ENCODE data around the gene RAB5B. TPM values are rescaled to one million over a fixed set of nuclear protein-coding genes. Genes with fewer than 3 reads are reported as not detected.

The RAB5B gene
- total RNA-seq, 3 donors from 2014 or later: 131 to 179 (median 173) TPM

DNA sequence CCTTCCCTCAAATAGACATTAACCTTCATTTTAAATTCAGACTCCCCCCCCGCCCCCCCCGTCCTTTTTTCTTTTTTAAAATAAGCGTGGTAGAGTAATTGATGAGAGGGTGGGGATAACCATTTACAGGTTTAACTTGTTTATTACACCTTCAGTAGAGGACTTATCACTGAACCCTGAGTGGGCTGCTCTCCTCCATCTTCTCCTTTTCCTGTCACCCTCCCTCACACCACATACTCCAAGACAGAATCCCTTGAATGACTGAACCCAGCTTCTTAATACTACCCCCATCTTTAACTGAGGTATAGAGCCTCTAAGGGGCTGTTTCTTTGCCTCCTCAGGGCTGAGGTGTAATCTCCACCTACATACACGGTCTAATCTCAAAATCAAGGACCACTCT lies 43.3 kb downstream of the RAB5B start:
- Histone ChIP-seq H3K4me1 (ENCODE audit: low read depth) (peaks cover 18% of the 10 kb centered on the region), H3K9me3 (no peaks in the 10 kb centered on the region), H3K36me3 (ENCODE audit: low read depth) (no peaks in the 10 kb centered on the region), H3K4me3 (no peak overlapping the region)
- TF ChIP-seq, protein P1, sequence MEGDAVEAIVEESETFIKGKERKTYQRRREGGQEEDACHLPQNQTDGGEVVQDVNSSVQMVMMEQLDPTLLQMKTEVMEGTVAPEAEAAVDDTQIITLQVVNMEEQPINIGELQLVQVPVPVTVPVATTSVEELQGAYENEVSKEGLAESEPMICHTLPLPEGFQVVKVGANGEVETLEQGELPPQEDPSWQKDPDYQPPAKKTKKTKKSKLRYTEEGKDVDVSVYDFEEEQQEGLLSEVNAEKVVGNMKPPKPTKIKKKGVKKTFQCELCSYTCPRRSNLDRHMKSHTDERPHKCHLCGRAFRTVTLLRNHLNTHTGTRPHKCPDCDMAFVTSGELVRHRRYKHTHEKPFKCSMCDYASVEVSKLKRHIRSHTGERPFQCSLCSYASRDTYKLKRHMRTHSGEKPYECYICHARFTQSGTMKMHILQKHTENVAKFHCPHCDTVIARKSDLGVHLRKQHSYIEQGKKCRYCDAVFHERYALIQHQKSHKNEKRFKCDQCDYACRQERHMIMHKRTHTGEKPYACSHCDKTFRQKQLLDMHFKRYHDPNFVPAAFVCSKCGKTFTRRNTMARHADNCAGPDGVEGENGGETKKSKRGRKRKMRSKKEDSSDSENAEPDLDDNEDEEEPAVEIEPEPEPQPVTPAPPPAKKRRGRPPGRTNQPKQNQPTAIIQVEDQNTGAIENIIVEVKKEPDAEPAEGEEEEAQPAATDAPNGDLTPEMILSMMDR (IDR thresholded peaks at IDR 0.05): no peak
- intact Hi-C loops (cut with DNase I, micrococcal nuclease): no loop called here
- DNase-seq (no peak), ATAC-seq (no peak)

DNA sequence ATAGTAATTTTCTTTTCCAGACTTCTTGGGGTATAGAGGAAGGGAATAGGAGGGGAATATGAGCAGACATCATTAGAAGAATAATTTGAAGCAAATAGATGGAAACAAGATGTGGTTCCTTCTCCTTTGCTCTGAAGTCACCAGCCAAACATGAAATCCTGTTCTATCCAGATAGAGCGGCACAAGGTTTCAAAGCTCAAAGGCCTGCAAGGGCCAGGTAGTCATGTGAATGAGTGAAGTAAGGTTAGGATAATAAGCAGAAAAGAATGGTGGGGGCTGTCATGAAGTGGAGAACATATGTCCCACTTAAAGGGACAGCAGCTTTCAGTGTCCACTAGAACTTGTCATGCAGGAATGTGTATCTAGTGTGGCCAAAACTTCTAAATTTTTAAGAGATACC lies 44.5 kb downstream of the RAB5B start:
- DNase-seq: no peak
- H3K36me3 ChIP-seq (ENCODE audit: low read depth): no peaks in the 10 kb centered on the region
- H3K4me3 ChIP-seq: no peak overlapping the region
- TF ChIP-seq, protein P1 (IDR thresholded peaks at IDR 0.05): no peak
- H3K4me1 ChIP-seq (ENCODE audit: low read depth): peaks cover 16% of the 10 kb centered on the region
- intact Hi-C loops (cut with DNase I, micrococcal nuclease): no loop called here
- no peak for ATAC-seq
- no peaks in the 10 kb centered on the region for H3K9me3 ChIP-seq

DNA sequence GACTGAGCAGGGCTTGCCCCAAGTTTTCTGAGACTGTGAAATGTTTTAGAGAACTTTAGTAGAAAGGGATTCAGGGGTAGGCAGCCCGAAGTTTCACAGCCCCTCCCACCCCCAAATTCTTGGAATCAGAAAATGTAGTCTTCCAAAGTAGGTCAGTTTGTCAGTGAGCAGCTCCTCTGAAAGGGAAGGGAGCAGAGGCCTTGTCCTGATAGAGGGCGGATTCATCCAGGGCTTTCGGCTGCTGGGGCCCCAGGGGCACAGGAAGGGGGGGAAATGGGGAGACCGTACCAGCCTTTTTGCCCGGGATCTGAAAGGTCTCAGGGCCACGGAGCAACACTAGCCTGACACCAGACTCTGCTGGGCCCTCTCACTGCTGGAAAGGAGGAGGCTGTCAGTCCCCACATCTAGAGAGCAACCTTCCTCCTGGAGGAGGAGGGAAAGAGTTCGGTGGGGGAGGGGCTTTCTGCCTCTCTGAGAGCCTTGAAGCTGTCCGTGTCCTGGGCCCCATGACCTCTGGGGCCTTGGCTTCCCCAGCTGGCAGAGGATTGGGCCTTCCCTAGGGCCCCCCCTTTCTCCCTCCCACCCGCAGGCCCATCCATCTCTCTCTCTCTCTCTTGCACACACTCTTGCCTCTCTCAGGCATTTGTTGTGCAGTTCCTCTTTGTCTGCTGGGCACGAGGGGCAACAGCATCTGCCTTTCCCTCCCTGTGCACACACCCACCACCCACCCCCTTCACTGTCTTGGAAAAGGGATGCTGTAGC lies 46.7 kb downstream of the RAB5B start, which contains the start of gene IKZF4:
Gene IKZF4 (plus strand): TSS at position 621 of the 762 bp plus-strand sequence. CDS start 451 bp downstream, outside the sequence.
- H3K9me3 ChIP-seq: no peaks in the 10 kb centered on the region
- no peak within 1 kb of the TSS for H3K4me3 ChIP-seq
- DNase-seq: peak in 2 of 3 donors; percentile 53 to 60
- intact Hi-C loops (cut with DNase I, micrococcal nuclease): no loop called here
- peak; percentile 56 for ATAC-seq
- H3K36me3 ChIP-seq (ENCODE audit: low read depth): no peaks in the 10 kb centered on the region
- no peaks in the 10 kb centered on the region for H3K4me1 ChIP-seq (ENCODE audit: low read depth)
- TF ChIP-seq, protein P1 (IDR thresholded peaks at IDR 0.05): no peak

DNA sequence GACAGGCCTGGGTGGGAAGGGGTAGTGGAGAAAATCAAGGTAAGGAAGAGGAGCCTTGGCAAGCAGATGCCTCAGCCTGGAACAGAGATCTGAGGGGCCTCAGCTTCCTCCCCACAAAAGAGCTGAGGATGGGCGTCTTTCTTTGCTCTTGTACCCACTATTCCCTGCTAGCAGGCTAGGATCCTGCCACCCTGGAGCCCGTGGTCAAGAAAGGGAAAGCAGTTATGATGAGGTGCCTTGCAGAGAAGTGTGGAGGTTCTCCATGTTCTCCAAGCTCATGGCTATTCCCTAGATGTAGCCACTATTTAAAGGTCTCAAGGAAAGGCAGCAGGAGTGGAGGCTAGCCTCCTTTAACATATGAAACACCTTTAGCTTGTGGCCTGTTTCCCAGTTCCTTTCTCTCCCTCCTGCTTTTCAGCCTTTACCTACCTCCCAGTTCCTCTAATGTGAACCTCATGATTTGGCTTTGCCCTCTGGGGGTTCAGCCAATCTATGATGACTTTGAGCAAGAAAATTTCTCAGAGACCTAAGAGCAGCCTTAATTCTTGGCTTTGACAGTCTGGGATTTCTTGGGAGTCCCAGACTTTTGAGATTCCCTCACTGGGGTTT lies 48.1 kb downstream of the RAB5B start:
- ATAC-seq (peak; percentile 7), DNase-seq (no peak)
- H3K4me1 ChIP-seq (ENCODE audit: low read depth): no peaks in the 10 kb centered on the region
- H3K4me3 ChIP-seq: no peak overlapping the region
- no peaks in the 10 kb centered on the region for H3K36me3 ChIP-seq (ENCODE audit: low read depth)
- H3K9me3 ChIP-seq: no peaks in the 10 kb centered on the region
- intact Hi-C loops (cut with DNase I, micrococcal nuclease): no loop called here
- TF ChIP-seq, protein P1 (IDR thresholded peaks at IDR 0.05): no peak

DNA sequence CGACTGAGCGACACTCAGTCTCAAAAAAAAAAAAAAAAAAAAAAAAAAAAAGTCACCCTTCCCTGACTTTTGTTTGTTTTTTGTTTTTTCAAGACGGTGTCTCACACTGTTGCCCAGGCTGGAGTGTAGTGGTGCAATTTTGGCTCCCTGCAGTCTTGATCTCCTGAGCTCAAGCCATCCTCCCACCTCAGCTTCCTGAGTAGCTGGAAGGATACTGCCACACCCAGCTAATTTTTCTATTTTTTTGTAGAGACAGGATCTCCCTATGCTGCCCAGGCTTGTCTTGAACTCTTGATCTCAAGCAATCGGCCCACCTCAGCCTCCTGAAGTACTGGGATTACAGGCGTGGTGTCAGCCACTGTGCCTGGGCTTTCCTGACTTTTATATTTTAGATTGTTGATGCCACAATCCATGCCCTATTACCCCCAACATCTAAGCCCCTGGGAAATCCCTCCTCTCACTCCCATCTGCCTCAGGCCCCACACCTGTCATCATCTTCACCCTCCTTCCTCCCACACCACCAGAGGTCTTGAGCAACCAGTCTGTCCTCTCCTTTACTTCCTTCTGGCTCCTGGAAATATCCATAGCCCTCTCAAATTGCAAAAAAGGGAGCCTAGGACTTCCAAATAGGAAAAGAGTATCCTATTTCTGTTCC lies 54.8 kb downstream of the RAB5B start:
- intact Hi-C loops (cut with DNase I, micrococcal nuclease): no loop called here
- ATAC-seq (no peak), DNase-seq (no peak)
- TF ChIP-seq, protein P1 (IDR thresholded peaks at IDR 0.05): no peak
- no peaks in the 10 kb centered on the region for H3K4me1 ChIP-seq (ENCODE audit: low read depth)
- H3K9me3 ChIP-seq: no peaks in the 10 kb centered on the region
- no peak overlapping the region for H3K4me3 ChIP-seq
- no peaks in the 10 kb centered on the region for H3K36me3 ChIP-seq (ENCODE audit: low read depth)
